ENCODE measurements around the gene CTNNBIP1. TPM values are rescaled to one million over a fixed set of nuclear protein-coding genes. Genes with fewer than 3 reads are reported as not detected.

The CTNNBIP1 gene
- polyA plus RNA-seq, 1 of the 3 experiments (the other 2 are of a cell fraction): 57.6 TPM

DNA sequence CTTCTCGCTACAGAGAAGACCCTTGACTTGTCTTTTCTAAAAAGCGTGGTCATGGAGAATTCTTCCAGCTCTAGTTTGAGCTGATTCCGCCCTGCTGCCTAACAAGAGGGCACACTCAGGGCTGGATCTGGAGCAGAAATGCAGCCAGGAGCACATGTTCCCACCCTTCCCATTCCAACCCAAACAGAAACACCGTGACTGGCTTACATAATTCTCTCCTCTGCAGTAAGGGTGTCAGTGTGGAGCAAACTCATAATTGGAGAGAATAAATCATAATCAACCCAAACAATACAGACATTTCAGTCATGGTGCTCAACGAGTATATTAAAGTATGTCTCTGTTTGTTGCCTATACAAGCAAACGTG lies 34.5 kb downstream of the CTNNBIP1 start (continued):
- no peak for TF ChIP-seq GATA2 (CRISPR knock-in tag; IDR thresholded peaks at IDR 0.05)
- no peak for TF ChIP-seq CHD2 (IDR thresholded peaks at IDR 0.05; ENCODE audit: low read length, partially characterized antibody)
- no peak for TF ChIP-seq FOXM1 (IDR thresholded peaks at IDR 0.05; ENCODE audit: low read depth)
- no peak for TF ChIP-seq EZH2phosphoT487 (IDR thresholded peaks at IDR 0.05; ENCODE audit: borderline replicate concordance, low read depth)
- TF ChIP-seq MXI1 (IDR thresholded peaks at IDR 0.05; ENCODE audit: low read depth, low read length): no peak
- no peak for TF ChIP-seq SMC3 (IDR thresholded peaks at IDR 0.05; ENCODE audit: low read depth, low read length)
- TF ChIP-seq RFX5 (IDR thresholded peaks at IDR 0.05; ENCODE audit: low read length): no peak
- no peak for TF ChIP-seq POLR2AphosphoS5 (IDR thresholded peaks at IDR 0.05; ENCODE audit: low read depth, low read length)
- no peak for TF ChIP-seq TAF1 (IDR thresholded peaks at IDR 0.05; ENCODE audit: borderline replicate concordance, low read depth, low read length)
- no peak for TF ChIP-seq FOSL2 (IDR thresholded peaks at IDR 0.05; ENCODE audit: borderline replicate concordance, low read depth)

DNA sequence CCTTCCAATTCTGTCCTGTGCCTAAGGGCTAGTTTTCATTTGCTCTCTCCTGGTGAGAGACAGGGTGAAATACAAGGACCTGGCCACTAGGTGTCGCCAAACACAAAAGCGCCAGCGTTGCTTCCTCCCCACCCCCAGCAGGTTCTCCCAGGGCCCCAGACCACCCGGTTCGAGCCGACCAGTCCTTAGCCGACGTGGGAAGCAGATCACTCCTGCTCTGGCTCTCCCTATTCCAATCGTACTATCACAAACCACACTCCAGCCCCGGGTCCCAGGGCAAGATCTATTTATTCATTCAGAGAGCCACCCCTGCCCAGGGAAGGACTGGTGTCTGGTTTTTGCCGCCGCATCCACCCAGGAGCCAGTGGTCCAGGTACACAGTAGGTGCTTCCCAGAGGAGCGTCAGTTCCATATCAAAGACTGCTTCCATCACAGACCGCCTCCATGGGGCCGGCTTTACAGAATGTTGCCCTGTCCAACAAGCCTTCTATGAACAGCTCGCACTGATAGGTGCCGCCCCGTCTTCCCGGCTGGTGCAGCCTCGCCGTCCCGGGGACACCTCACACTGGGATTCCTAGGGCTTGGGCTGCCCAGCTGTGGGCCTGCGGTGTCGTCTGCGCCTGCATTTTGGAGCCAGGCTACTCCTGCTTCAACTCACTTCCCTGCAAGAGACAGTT lies 35.0 kb downstream of the CTNNBIP1 start:
- 39% methylated on average over 19 of the region's 25 CpGs for WGBS (ENCODE audit: low lambda C conversion rate)
- H3F3A ChIP-seq (replicated peaks; ENCODE audit: insufficient read depth): peaks cover 5% of the 10 kb centered on the region
- no peak overlapping the region for H3K4me3 ChIP-seq (ENCODE audit: low read depth in 2 of 2, low read length in 1 of 2)
- peak; percentile 98 for DNase-seq
- H2AFZ ChIP-seq (ENCODE audit: low read depth): no peak overlapping the region; the same call in 1 of the 2 replicates
- H3K9ac ChIP-seq: no peak overlapping the region
- H3K36me3 ChIP-seq (replicated peaks in 1 of 2; ENCODE audit: control insufficient read depth in 1 of 2, insufficient read depth in 2 of 2, low read length in 1 of 2): peaks cover 0 to 9% of the 10 kb centered on the region in 2 experiments
- CTCF ChIA-PET: interaction anchor here (0.6 to 11.2 kb wide), 43 partner anchors 9 to 555 kb away, joined by 3 to 175 read pairs (median 3); partner anchors contain the start of genes CENPS, LZIC and NMNAT1
- no peaks in the 10 kb centered on the region for H3K9me2 ChIP-seq
- H3K4me1 ChIP-seq (ENCODE audit: control insufficient read depth in 1 of 2, insufficient read depth in 2 of 2, low read depth in 1 of 2, low read length in 1 of 2): peaks cover 4% of the 10 kb centered on the region in 2 experiments; a peak in 1 of 4 replicates
- no peaks in the 10 kb centered on the region for H3K27me3 ChIP-seq (ENCODE audit: insufficient read depth)
- TF ChIP-seq, protein P1, sequence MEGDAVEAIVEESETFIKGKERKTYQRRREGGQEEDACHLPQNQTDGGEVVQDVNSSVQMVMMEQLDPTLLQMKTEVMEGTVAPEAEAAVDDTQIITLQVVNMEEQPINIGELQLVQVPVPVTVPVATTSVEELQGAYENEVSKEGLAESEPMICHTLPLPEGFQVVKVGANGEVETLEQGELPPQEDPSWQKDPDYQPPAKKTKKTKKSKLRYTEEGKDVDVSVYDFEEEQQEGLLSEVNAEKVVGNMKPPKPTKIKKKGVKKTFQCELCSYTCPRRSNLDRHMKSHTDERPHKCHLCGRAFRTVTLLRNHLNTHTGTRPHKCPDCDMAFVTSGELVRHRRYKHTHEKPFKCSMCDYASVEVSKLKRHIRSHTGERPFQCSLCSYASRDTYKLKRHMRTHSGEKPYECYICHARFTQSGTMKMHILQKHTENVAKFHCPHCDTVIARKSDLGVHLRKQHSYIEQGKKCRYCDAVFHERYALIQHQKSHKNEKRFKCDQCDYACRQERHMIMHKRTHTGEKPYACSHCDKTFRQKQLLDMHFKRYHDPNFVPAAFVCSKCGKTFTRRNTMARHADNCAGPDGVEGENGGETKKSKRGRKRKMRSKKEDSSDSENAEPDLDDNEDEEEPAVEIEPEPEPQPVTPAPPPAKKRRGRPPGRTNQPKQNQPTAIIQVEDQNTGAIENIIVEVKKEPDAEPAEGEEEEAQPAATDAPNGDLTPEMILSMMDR (IDR thresholded peaks at IDR 0.05): peak; percentile 94
- peak; percentile 86 for TF ChIP-seq CHD2 (IDR thresholded peaks at IDR 0.05; ENCODE audit: low read length, partially characterized antibody)
- TF ChIP-seq, protein P2, sequence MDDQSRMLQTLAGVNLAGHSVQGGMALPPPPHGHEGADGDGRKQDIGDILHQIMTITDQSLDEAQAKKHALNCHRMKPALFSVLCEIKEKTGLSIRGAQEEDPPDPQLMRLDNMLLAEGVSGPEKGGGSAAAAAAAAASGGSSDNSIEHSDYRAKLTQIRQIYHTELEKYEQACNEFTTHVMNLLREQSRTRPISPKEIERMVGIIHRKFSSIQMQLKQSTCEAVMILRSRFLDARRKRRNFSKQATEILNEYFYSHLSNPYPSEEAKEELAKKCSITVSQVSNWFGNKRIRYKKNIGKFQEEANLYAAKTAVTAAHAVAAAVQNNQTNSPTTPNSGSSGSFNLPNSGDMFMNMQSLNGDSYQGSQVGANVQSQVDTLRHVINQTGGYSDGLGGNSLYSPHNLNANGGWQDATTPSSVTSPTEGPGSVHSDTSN (IDR thresholded peaks at IDR 0.05): no peak
- peak; percentile 93 for TF ChIP-seq RAD21 (IDR thresholded peaks at IDR 0.05; ENCODE audit: low read length)
- peak; percentile 90 for TF ChIP-seq SMC3 (IDR thresholded peaks at IDR 0.05; ENCODE audit: low read depth, low read length)
- TF ChIP-seq RCOR1 (IDR thresholded peaks at IDR 0.05; ENCODE audit: low read length): 0 out of 2 replicates have a peak, but pooled peaks have one; percentile 33
- POLR2A ChIA-PET: no interaction called here
- H3K4me2 ChIP-seq: no peak overlapping the region
- no peaks in the 10 kb centered on the region for H3K79me2 ChIP-seq (ENCODE audit: insufficient read depth)
- no peak overlapping the region; a peak in 1 of 4 replicates for H3K27ac ChIP-seq (ENCODE audit: low read depth in 2 of 2, low read length in 1 of 2)
- H3K9me3 ChIP-seq: no peaks in the 10 kb centered on the region
- no peaks in the 10 kb centered on the region for H4K20me1 ChIP-seq (ENCODE audit: insufficient read depth)

Measured in SK-N-SH (cell line).